ENCODE data around the gene LARGE2.
"Not testable (repeated sequence)": the region's sequence is repeated elsewhere in the genome, so short reads cannot be mapped to it uniquely, and the experiment has no call there.

LARGE2 gene

DNA sequence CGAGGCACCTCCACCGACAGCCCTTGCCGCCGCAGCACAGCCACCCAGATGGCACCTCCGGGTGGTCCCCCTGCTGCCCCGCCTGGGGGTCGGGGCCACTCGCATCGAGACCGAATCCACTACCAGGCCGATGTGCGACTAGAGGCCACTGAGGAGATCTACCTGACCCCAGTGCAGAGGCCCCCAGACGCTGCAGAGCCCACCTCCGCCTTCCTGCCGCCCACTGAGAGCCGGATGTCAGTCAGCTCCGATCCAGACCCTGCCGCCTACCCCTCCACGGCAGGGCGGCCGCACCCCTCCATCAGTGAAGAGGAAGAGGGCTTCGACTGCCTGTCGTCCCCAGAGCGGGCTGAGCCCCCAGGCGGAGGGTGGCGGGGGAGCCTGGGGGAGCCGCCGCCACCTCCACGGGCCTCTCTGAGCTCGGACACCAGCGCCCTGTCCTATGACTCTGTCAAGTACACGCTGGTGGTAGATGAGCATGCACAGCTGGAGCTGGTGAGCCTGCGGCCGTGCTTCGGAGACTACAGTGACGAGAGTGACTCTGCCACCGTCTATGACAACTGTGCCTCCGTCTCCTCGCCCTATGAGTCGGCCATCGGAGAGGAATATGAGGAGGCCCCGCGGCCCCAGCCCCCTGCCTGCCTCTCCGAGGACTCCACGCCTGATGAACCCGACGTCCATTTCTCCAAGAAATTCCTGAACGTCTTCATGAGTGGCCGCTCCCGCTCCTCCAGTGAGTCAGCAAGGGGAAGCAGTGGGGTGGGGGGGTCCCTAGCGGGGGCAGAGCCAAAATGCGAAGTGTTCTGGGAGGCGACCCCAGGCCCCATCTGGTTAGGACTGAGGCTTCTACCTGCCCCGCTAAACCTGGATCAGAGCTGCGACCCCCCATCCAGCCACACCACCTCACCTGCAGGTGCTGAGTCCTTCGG lies 19.7 kb upstream of the LARGE2 start:
- Mint-ChIP-seq H3K27me3 (peaks cover 6% of the 10 kb centered on the region), H3K4me1 (ENCODE audit: low read depth) (peaks cover 8% of the 10 kb centered on the region), H3K4me3 (no peak overlapping the region), H3K9me3 (ENCODE audit: low read depth) (no peaks in the 10 kb centered on the region), H3K36me3 (no peaks in the 10 kb centered on the region), H3K27ac (no peak overlapping the region)

DNA sequence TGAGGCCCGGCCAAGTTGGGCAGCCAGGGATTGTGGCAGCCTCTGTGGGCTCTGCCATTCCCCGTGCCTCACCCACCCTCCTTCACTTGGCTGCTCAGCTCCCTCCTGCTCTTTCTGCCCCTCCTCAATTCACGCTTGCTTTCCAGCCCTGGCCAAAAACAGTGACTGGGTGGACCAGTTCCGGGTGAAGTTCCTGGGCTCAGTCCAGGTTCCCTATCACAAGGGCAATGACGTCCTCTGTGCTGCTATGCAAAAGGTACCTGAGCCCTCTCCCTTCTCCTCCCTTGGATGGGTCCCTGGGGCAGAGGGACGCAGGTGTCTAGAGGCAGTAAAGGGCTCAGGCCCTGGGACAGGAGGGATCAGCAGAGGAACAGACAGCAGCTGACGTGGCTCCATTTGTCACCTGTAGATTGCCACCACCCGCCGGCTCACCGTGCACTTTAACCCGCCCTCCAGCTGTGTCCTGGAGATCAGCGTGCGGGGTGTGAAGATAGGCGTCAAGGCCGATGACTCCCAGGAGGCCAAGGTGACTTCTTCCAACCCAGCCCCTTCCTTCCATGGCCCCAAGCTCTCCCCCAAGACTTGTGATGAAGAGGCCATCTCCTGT lies 18.0 kb upstream of the LARGE2 start:
- Mint-ChIP-seq H3K27ac (no peak overlapping the region), H3K27me3 (no peaks in the 10 kb centered on the region), H3K4me3 (no peak overlapping the region)

DNA sequence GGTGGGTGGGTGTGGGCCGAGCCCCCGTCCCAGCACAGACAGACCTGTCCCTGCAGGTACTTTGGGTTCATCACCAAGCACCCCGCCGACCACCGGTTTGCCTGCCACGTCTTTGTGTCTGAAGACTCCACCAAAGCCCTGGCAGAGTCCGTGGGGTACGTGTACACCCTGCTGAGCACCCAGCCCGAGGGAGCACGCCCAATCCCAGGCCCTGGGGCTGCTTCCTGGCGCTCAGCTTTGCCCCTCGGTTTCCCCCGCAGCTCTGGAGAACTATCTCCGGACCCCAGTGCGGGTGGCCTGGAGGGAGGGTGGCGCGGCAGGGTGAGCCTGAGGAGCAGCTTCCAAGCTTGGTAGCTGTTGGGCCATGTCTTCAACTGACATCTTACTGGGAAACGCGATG lies 17.4 kb upstream of the LARGE2 start:
- H3K4me3 Mint-ChIP-seq, result no peak overlapping the region
- H3K27ac Mint-ChIP-seq, result no peak overlapping the region
- H3K27me3 Mint-ChIP-seq, result no peaks in the 10 kb centered on the region
- no peaks in the 10 kb centered on the region for H3K36me3 Mint-ChIP-seq
- no peaks in the 10 kb centered on the region for H3K9me3 Mint-ChIP-seq (ENCODE audit: low read depth)
- peaks cover 6% of the 10 kb centered on the region for H3K4me1 Mint-ChIP-seq (ENCODE audit: low read depth)

More for the DNA sequence above, 18.0 kb upstream of the LARGE2 start:
- Mint-ChIP-seq H3K9me3 (ENCODE audit: low read depth) (no peaks in the 10 kb centered on the region), H3K36me3 (no peaks in the 10 kb centered on the region), H3K4me1 (ENCODE audit: low read depth) (peaks cover 6% of the 10 kb centered on the region)

DNA sequence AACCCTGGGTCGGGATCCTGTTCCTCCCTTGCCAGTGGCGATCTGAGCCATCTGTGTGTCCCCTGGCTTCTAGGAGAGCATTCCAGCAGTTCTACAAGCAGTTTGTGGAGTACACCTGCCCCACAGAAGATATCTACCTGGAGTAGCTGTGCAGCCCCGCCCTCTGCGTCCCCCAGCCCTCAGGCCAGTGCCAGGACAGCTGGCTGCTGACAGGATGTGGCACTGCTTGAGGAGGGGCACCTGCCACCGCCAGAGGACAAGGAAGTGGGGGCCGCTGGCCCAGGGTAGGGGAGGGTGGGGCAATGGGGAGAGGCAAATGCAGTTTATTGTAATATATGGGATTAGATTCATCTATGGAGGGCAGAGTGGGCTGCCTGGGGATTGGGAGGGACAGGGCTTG lies 16.9 kb upstream of the LARGE2 start:
- H3K27ac Mint-ChIP-seq; H3K4me1 Mint-ChIP-seq (ENCODE audit: low read depth); H3K4me3 Mint-ChIP-seq; H3K36me3 Mint-ChIP-seq; H3K9me3 Mint-ChIP-seq (ENCODE audit: low read depth); H3K27me3 Mint-ChIP-seq: not testable (repeated sequence)

DNA sequence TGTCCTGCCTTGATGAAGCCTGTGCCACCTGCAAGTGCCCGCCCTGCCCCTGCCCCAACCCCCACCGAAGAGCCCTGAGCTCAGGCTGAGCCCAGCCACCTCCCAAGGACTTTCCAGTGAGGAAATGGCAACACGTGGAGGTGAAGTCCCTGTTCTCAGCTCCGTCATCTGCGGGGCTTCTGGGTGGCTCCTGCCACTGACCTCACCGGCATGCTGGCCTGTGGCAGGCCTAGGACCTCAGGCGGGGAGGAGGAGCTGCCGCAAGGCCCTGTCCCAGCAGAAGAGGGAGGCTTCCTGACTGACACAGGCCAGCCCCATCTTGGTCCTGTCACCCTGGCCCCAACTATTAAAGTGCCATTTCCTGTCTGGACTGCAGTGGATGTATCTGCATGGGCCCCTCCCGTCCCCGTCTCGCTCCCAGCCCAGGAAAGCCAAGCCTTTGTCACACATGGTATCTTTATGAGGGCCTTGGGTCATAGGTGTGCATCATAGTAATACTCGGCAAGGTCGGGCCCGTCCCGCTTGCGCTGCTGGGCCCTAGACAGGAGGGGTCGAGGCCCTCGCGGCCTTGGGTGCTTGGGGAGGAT lies 16.3 kb upstream of the LARGE2 start:
- Mint-ChIP-seq H3K4me1 (ENCODE audit: low read depth) (peaks cover 6% of the 10 kb centered on the region), H3K9me3 (ENCODE audit: low read depth) (no peaks in the 10 kb centered on the region), H3K4me3 (no peak overlapping the region), H3K36me3 (no peaks in the 10 kb centered on the region), H3K27me3 (no peaks in the 10 kb centered on the region), H3K27ac (no peak overlapping the region)

DNA sequence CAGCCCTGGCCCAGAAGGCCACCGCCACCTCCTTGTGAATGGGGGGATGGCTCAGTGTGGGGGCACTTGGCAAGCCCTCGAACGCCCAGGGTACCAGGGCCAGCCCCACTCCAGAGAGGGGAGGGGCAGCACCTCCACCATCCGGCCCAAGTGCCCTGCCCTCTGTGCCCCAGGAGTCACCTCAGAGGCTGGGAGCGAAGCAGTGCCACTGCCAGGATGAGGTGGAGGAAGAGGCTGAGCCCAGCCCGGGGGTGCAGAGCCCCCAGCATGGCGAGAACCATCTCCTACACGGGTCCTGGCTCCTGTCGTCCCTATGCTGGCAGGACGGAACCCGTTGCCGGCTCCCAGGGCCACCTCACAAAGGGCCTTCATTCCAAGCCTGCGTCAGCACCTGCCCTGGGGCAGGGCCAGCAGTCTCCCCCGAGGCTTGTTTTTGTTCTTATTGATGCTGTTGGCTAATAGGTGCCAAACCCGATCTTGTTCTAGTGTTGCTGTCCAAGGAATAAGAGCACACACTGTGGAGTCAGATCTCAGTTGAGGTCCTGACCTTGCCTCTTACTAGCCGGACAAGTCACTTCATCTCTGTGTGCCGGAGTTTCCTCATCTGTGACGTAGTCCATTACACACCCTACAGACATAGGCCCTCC lies 15.4 kb upstream of the LARGE2 start, which contains the start of gene FREY1:
Gene FREY1, minus strand, starts transcription at position 307 of the 647 bp plus-strand sequence. Its CDS starts 26 bp downstream, at position 281.
- H3K27ac Mint-ChIP-seq, result no peak within 1 kb of the TSS

DNA sequence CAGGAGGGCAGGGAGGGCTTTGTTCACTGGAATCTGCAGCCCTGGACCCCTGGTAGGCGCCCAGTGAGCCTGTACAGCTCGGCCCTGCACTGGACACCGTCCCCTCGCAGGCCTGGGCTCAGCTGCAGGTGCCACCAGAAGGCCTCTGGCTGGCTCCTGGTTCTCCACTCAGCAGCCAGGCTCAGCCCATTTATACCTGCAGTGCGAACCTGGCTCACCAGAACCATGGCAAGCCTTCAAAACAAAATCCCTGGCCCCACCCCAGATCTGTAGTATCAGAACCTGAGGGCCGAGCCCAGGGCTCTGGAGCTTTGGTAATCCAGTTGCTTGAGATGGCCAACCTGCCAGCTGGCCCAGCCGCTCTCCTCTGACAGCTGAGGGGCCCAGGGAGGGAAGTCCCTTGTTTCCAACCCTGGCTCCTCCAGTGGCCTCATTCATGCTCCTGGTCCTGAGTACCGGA lies 14.5 kb upstream of the LARGE2 start:
- H3K4me1 Mint-ChIP-seq (ENCODE audit: low read depth), result peaks cover 6% of the 10 kb centered on the region
- H3K9me3 Mint-ChIP-seq (ENCODE audit: low read depth), result no peaks in the 10 kb centered on the region
- no peaks in the 10 kb centered on the region for H3K36me3 Mint-ChIP-seq

More for the DNA sequence above, 15.4 kb upstream of the LARGE2 start, which contains the start of gene FREY1:
- Mint-ChIP-seq H3K4me1 (ENCODE audit: low read depth) (peaks cover 6% of the 10 kb centered on the region), H3K4me3 (no peak within 1 kb of the TSS), H3K9me3 (ENCODE audit: low read depth) (no peaks in the 10 kb centered on the region), H3K27me3 (no peaks in the 10 kb centered on the region), H3K36me3 (no peaks in the 10 kb centered on the region)

DNA sequence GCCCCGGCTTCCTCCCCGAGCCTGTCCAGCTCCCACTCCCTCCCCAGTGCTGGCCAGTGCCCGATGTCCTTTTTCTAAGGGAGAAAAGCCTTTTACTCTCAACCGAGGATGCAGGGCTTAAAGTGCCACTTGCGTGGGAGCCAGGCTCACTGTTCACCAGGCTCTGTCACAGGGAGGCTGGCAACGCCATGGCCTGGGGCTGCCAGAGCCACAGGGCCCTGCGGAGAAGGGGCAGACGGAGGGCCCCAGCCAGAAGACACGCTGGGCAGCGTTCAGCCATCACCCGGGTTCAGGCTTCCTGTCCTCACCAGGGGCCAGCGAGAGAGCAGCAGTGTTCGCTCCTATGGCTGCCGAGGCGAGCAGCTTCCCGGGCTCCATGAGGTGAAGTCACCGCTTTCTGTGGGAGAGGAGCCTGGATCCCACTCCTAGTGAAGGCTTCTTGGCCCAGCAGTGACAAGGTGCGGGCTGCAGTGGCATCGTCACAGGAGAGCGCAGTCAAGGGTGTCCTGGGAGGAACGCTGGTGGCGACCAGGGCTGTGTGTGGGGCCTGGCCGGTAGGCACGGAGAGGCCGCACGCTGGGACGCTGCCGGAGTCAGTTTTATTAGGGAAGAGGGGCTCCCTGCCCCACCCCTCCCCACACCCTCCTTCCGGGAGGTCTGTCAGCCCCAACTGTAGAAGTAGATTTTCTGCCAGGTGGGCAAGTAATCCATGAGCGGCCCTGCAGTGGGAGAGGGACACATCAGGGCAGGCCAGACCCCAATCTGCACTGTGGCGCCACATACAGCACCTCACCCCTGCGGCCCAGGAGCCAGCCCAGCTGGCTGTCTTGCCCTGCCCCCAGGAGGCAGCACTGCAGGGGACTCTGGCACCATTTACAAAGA lies 12.6 kb upstream of the LARGE2 start:
- H3K36me3 Mint-ChIP-seq, result no peaks in the 10 kb centered on the region
- no peaks in the 10 kb centered on the region for H3K9me3 Mint-ChIP-seq (ENCODE audit: low read depth)
- H3K4me1 Mint-ChIP-seq (ENCODE audit: low read depth), result peaks cover 6% of the 10 kb centered on the region
- H3K27ac Mint-ChIP-seq, result no peak overlapping the region
- H3K4me3 Mint-ChIP-seq, result no peak overlapping the region
- no peaks in the 10 kb centered on the region for H3K27me3 Mint-ChIP-seq

More for the DNA sequence above, 14.5 kb upstream of the LARGE2 start:
- no peak overlapping the region for H3K4me3 Mint-ChIP-seq
- no peaks in the 10 kb centered on the region for H3K27me3 Mint-ChIP-seq
- H3K27ac Mint-ChIP-seq, result peak overlapping the region; percentile 3

DNA sequence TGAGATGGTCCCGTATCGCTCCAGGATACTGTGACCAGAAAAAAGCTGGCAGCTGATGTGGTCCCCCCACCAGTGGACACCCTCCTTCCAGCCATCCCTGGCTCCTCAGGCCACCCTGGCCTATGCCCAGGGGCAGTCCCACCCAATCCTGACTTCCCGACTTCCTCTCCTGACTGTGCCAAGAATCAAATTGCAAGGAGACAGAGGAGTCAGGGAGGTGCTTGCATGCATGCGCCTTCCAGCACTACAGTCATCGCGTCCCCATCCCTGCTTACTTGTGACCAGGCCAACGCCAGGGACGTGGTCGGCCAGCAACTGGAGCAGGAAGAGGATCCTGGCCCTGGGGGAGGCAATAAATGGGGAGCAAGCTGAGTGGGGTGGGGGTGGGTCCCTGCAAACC lies 11.8 kb upstream of the LARGE2 start:
- Mint-ChIP-seq H3K9me3 (ENCODE audit: low read depth) (no peaks in the 10 kb centered on the region), H3K27ac (no peak overlapping the region), H3K4me3 (no peak overlapping the region), H3K4me1 (ENCODE audit: low read depth) (peaks cover 8% of the 10 kb centered on the region), H3K27me3 (no peaks in the 10 kb centered on the region), H3K36me3 (no peaks in the 10 kb centered on the region)

DNA sequence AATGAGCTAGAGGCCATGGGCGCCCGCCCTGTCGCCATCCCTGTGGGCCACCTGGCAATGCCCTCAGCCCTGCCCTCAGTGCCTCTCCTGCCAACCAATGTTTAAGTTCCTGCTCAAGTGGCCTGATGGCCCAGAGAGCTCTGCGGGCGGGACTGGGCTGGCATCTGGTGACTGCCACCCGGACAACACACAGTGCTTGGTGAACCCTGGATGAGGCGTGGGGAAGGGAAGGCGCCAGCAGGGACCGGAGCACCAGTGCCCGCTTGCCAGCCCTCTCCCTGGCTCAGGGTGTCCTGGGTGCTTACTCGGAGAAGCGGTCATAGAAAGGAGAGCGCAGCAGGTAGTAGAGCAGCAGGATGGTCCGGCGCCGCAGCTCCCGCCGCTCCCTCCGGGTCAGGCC lies 8.9 kb upstream of the LARGE2 start:
- Mint-ChIP-seq H3K9me3 (ENCODE audit: low read depth) (no peaks in the 10 kb centered on the region), H3K27me3 (no peaks in the 10 kb centered on the region), H3K4me1 (ENCODE audit: low read depth) (peaks cover 20% of the 10 kb centered on the region), H3K27ac (no peak overlapping the region), H3K36me3 (no peaks in the 10 kb centered on the region), H3K4me3 (no peak overlapping the region)

DNA sequence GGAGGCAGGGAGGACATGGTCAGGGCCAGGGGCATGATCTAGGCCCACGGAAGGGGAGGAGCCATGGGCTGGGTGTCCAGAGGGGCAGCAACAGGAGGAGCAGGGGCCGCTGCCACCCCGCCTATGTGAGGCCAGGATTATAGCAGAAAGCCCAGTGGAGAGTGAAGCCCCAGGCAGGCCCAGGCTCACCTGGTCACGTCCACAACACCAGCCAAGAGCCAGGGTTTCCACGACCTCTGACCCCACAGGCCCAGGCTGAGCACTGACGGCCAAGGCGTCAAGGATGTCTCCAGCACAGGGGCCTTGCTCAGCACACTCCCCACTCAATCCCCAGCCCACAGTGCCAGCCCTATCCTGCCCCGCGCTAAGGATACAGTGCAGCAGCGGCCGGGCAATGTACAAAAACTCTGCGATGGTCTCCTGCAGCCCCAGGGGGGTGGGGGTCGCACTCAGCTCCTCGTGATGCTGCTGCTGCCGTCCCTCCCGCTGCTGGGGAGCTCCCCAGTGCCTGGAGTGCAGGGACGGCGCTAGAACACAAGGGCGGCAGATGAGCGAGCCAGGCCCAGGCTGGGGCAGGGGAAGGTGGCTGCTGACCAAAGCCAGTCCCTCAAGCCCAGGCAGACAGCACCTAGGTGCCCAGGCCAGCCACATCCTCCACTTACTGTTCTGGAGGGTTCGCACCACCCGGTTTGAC lies 8.4 kb upstream of the LARGE2 start:
- Mint-ChIP-seq H3K27ac (no peak overlapping the region), H3K4me3 (no peak overlapping the region), H3K9me3 (ENCODE audit: low read depth) (no peaks in the 10 kb centered on the region), H3K27me3 (no peaks in the 10 kb centered on the region), H3K4me1 (ENCODE audit: low read depth) (peaks cover 24% of the 10 kb centered on the region), H3K36me3 (no peaks in the 10 kb centered on the region)

DNA sequence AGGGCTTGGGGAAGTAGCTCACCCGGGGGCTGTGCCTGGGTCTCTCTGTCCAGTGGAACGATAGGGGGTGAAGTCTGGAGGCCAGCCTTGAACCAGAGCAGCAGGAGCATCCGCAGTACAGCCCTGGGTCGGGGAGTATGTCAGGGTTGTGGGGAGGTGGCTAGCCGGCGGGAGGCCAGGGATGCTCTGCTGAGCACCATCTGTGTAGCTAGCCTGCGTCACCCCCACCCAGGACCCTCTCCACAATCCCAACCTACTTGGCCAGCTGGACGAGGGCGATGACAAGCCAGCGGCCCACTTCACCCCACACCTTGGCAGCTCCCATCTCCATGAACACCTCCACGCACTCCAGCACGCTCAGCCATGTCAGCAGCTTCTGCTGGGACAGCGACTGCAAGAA lies 7.0 kb upstream of the LARGE2 start:
- Mint-ChIP-seq H3K27me3 (no peaks in the 10 kb centered on the region), H3K9me3 (ENCODE audit: low read depth) (no peaks in the 10 kb centered on the region), H3K4me3 (peak overlapping the region; percentile 20), H3K4me1 (ENCODE audit: low read depth) (peaks cover 33% of the 10 kb centered on the region), H3K36me3 (no peaks in the 10 kb centered on the region), H3K27ac (no peak overlapping the region)

DNA sequence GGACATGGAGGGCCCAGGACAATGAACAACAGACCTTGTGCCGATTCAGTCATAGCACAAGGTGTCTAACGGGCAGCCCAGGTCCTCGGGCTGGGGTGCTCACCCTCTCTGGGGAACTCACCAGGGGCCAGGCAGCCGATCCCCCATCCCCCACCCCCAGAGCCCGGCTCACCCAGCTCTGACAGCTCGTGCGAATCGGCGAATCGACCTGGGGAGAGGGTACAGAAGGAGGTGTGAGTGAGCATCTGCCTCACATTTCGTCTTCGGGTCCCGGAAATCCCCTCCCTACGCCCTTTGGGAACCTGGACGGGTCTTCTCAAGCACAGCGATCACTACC lies 5.2 kb upstream of the LARGE2 start:
- Mint-ChIP-seq H3K36me3 (no peaks in the 10 kb centered on the region), H3K27me3 (no peaks in the 10 kb centered on the region), H3K4me1 (ENCODE audit: low read depth) (peaks cover 37% of the 10 kb centered on the region), H3K27ac (peak overlapping the region; percentile 97), H3K9me3 (ENCODE audit: low read depth) (no peaks in the 10 kb centered on the region), H3K4me3 (peak overlapping the region; percentile 95)
